Globus pallidus (tissue), 1 donor: Measurements from ENCODE around the gene SAMSN1.

Experiments
- DNase-seq: peaks from one replicate; pipeline ENCODE4 v3.0.0-alpha.2; 2015; ENCODE audit warnings: low spot score

The SAMSN1 gene

GRCh38 chr21:14484188-14485009 lies 61.7 kb downstream of the SAMSN1 start:
- no peak for DNase-seq

DNA sequence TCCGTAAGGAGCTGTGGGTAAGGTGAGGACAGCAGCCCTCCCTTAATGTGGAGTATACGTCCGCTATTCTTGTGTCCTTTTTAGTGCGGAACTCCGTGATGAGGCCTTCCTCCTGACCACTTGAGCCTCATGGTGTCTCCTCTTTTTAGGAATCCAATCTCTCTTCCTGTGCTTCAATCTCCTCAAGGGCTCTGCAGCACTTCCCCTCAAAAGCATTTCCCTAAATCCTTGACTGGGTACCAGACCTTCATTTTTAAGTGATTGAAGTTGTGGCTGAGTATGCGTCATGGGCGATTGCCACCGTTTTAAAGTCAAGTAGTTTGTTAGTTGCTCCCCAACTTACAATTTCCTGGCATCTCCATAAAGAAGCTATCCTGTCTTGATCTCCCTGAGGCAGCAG lies 62.8 kb downstream of the SAMSN1 start:
- DNase-seq = no peak

DNA sequence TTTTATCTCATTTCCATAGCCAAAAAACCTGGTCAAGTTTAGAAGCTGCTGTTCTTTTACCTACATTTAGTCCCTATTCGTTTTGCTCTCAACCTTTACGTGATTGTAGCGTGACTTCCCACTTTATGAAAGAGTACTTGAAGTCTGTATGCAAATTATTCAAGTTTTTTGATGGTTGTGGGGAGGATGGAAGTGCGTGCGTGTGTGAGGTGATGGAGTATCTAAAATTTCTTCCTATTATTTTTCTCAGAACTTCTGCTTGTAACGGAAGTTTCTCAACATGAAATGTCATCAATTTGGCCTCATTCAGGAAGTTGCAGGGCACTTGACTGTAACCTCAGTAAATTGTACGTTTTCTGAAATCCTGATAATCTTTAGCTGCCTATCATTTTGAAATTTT lies 64.0 kb downstream of the SAMSN1 start:
- DNase-seq = no peak

GRCh38 chr21:14480411-14481031 lies 65.6 kb downstream of the SAMSN1 start:
- no peak for DNase-seq

DNA sequence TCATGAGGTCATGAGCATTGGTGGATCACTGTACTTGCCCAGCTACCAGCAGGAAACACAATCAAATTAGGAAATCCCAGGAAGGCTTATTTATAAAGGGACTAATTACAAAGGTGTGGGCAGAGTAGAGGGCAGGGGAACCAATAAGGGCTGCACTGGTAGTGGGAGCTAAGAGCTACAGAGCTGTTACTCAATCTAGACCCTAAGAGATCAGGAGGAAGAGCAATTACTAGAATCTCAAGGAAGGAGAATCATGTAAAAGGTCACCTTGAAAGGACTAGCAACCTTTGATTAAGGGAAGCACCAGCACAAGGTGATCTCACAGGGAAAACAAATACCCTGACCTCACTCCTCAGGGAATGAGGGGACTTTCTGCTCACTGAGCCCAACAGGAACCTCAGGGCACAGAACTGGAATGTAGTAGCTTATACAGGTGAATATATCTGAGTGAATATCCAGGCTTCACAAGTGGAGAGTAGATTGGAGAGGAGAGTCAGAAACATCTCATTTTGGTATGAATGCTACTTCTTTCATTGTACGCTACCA lies 66.8 kb downstream of the SAMSN1 start:
- no peak for DNase-seq

DNA sequence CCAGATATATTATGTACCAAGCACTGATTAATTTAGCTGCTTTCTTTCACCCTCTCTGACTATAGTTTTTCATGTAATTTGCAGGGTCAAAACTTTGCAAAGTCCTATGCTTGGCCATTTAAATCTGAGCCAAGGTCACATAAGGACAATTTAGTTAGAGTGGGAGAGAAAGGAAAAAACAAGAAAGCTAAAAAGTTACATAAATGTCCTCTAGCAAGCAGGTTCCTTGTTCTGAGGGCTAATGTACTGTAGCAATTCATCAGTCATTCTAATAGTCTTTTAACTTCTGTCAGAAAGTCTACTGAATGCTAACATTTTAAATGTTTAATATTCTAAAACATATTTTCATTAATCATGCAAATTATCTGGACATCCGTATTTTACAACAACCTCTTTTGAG lies 68.3 kb downstream of the SAMSN1 start:
- no peak for DNase-seq

DNA sequence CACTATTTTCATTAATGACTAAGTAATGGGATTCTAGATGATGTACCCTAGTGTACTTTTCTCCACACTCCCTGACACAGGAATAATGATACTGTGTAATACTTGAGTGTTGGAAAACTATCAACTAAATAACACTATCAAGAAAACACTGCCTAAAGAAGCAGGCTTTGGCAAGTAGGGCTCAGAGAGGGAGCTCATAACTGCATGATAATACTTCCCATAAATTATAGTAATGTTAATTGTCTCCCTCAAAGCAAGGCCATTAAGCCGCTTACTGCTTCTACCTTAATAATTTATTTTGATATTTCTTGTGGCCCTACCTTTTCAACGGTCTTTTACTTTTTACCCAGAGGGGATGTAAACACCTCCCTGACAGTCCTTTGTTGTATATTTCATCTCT lies 69.0 kb downstream of the SAMSN1 start:
- no peak for DNase-seq

DNA sequence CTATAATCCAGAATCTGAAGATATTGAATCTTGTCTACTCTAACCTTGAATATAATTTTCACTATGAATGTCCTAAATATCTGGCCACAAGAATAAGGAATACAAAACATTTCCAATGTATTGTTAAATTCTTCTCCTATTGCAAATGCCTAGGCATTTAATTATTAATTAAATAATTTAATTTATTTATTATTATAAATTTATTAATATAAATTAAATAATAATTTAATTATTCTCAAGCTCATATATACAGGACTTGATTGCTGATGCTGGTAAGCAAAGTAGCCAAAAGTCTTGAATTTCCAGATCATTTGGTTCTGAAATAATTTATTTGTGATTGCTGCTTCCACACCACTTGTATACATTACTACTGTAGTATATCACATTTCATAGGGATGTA lies 71.1 kb downstream of the SAMSN1 start:
- no peak for DNase-seq

DNA sequence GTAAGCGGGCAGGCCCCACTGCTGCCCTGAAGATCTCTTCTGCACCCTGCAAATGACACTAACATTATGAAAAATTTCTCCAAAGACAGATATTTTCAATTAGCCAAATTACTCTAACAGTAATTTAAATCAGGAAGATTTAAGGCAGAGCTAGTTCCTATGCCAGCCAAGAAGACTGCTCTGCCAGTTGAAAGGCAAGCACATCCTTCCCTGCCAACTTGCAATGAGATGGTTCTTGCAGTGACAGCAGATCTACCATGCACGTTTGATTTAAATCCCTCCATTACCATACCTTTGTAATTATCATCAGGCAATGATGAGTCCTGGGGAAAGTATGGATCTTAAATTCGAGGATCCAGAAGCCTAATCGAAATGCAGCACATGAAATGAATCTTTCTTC lies 76.5 kb downstream of the SAMSN1 start:
- no peak for DNase-seq

DNA sequence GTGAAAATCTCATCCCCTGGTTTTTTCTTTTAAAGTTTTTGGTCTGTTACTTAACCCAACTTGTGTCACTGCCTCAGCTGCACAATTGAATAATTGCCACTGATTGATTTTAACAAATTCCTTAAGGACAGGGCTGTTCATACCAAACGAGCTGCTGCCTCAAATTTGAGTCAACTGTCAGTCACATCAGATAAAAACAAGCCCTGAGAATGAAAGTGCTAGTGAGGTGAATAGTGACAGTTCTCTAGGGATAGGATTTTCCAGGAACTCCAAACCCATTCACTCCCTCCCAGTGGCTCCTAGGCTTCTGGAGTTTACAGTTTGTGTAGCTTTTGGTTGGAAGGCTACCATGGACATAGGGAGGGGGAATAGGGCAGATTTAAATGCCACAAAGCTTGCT lies 79.4 kb downstream of the SAMSN1 start:
- DNase-seq = no peak

- no peak for DNase-seq
These were observed 88.4 kb downstream of the SAMSN1 start for GRCh38 chr21:14457762-14458161.

DNA sequence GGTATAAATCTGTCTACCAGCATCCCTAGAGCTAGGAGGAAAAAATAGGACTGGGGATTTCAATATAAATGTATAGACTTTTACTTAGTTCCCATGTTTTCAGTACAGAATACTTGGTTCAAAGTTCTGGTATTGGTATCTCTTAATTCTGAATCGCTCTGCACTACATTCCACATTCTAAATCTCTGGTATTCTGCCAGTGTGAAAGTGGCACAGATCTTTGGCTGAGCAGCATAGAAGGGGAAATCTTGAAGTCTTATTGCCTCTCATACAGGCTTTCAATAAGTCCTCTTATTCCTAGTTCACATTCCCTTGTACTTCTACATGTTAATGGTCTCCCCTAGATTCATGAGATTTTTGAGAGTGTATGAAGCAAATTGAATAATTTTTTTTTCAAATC lies 89.2 kb downstream of the SAMSN1 start:
- DNase-seq = no peak

DNA sequence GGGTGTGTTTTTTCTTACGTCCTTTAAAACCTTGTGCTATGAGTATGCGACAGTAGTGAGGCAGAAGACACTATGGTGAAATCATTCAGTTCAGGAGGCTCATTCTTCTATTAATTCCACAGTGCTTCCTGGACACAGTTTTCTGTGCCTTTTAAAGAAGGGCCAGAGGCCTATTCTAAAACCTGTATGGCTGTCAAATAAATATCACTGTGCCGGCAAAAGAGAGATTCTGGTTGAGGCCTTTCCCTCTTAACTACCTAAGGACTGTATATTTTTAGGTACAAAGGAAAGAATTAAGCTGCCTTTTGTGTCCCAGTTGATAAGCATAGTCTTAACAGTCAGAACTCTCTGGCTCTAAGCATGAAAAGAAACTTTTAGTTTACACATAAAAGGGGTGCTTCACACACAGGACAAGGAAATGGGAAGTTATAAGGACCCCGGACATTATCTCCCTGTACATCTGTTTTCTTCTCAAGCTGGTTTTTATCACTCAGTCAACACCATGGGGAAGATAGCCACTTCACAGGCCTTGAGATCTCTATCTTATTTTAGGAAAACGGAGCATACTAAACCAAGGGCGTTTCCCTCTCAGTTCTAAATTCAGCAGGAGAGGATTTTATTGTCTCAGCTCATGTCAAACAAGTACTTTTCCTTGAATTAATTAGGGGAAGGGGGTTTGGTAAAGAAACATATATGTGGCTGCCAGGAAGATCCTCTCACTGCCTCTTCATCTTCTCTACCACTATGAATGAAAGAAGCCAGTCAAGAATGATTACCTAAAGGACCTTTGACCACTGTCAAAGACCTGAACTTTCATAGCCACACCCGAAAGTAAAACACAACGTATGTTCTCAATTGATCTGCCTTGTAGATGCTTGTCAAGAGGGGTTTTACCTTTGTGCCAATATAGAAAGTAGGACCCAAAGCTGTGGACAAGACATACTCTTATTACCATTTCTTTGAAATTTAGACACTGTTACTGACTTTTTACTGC lies 91.8 kb downstream of the SAMSN1 start:
- DNase-seq = no peak

- no peak for DNase-seq
These were observed 92.6 kb downstream of the SAMSN1 start for GRCh38 chr21:14453339-14454015.

- no peak for DNase-seq
These were observed 93.3 kb downstream of the SAMSN1 start for GRCh38 chr21:14452727-14453241.

DNA sequence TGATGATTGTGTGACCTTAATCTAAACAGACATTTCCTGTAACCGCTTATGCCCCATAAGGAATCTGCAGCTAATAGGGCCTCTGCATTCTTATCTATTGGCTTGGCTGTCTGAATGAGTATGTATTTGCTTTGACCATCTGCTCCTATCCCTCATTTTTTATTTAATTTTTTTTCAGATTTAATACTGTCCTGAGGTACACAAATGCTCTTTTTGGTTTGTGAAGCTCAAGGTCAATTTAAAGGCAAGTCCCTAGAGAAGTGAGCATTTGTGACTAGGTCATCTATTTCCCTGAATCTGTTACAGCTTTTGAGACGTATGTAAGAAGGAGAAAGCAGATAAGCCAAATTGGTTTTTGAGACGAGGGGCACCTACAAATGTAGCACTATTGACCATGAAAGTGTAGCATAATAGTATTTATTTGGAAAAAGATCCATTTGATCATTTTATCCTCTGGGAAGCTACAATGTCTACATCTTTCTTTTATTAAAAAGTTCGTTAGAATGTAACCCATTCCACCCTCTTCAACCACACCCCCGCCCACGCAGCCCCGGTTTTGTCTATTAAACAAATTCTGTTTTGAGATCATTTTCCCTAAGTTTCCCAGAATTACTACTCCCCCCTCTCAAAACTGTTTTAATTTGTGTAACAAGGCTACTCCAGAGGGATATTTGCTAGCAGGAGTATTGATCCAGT lies 93.9 kb downstream of the SAMSN1 start:
- no peak for DNase-seq

DNA sequence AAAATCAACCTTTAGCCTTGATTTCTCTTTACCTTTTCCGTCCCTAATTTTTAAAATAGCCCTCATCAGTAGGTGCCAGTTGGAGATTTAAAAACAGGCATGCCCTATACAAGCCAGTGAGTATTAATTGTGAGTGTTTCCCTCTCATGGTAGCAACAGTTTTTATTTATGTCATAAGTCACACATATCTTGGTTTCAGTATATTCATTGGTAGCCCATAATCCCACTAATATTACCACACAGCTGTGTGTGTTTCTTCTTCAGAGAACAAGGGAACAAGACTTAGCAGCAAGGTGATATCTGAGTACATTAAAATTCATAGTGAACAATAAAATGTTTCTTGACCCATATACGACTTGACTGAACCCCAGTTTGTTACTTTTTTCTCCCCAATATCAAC lies 94.6 kb downstream of the SAMSN1 start:
- DNase-seq = no peak

DNA sequence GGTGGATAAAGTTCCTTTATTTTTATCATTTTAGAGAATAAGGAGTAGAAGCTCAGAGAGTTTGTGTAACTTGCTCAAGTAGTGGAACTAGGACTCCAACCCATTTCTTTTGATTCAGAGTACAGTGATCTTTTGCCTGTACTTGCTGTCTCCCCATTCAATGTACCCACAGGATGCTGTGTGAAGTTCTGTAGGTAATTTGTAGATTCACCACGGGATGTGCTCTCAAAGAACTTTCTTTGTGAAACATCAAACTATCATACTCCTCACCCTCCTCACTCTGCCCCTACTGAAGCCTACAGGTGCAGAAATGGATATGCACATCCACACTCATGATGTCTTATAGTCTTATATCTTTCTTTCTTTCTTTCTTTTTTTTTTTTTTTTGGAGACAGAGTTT lies 97.3 kb downstream of the SAMSN1 start:
- no peak for DNase-seq

DNA sequence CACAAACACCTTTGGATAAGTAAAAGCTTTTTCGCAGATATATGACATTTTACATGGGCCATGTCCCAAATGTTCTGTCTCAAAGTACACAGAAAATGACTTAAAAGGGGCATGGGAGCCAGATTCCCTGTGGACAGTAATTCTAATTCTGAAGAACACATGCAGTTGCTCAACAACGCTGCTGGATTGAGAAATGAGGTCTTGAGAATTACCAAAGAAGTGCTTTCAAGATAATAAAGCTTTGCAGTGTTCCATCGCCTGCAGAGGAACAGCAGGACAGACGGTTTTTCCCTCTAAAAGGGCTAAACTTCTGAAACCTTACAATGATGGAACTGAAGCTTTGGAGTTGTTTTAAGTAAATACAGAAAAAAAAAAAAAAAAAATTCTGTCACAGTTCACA lies 107.9 kb downstream of the SAMSN1 start:
- DNase-seq = no peak

- no peak for DNase-seq
These were observed 110.7 kb downstream of the SAMSN1 start for GRCh38 chr21:14435423-14435822.
